ENCODE data around the gene EDN3.

Gene EDN3

DNA sequence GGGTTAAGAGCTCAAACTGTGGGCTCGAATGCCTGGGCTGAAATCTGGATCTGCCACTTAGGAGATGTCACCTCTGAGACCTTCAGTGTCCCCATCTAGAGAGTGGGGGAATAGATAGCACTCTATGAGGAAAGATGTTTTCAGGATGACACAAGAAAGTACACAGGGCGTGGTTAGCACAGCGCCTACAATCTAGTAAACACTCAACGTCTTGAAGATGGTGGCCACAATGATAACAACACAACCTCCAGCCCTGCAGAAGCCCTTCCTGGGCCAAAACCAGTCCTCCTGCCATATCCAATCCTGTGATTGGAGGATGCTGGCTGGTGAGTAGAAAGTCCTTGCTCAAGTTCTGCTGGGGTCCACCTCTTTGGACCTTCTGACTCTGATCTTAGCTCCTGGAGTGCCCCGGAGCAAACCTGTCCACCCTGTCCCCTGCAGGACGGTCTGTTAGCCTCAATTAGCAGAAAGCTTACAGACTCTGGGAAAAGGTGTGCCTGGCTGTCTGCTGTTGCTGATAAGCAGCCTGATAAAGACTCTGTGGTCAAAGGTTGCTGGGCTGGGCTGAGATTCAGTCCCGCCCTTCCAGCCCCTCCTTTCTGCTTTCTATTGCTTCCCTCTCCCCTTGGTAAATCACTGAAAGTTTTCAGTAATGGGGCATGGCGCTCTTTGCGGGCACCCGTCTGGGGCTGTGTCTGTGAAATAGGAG is 8.2 kb downstream of the EDN3 start:
- no peak for DNase-seq (ENCODE audit: low read depth)

DNA sequence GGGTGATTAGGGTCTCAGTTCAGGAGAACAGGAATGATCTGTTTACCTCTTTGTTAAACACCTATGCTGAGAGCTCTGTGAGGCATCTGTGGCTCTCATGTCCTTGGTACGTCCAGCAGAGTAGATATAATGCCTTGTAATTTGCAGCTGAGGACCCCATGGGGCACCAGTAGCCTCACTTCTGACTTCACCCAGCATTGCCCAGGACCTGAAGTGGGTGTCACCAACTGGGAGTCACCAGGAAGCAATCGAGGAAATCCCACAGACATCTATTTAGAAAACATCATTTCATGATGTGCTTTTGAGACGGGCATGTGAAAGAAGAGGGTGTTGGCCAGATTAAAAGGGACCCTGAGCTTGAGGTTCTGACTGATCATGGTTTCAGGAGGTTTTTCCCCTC is 8.8 kb downstream of the EDN3 start:
- no peak for DNase-seq (ENCODE audit: low read depth)

DNA sequence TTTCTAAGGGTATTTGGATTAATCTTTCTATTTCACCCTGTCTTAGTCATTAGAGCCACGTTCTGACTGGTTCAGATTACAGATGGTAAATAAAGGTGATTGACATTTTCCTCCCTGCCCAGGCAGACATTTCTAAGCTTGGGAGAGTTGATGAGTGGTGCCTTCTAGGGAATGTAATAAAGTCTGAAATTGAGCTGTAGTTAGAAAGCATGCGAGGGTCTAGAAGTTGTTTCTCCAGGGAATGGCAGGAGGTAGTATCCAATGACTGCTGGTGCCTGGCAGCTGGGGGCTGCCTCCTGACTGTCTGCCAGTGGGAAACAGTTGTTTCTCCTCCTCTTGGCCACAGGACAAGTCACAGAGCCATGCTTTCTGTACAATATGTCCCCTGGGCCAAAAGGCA is 14.6 kb downstream of the EDN3 start:
- DNase-seq (ENCODE audit: low read depth), result no peak

DNA sequence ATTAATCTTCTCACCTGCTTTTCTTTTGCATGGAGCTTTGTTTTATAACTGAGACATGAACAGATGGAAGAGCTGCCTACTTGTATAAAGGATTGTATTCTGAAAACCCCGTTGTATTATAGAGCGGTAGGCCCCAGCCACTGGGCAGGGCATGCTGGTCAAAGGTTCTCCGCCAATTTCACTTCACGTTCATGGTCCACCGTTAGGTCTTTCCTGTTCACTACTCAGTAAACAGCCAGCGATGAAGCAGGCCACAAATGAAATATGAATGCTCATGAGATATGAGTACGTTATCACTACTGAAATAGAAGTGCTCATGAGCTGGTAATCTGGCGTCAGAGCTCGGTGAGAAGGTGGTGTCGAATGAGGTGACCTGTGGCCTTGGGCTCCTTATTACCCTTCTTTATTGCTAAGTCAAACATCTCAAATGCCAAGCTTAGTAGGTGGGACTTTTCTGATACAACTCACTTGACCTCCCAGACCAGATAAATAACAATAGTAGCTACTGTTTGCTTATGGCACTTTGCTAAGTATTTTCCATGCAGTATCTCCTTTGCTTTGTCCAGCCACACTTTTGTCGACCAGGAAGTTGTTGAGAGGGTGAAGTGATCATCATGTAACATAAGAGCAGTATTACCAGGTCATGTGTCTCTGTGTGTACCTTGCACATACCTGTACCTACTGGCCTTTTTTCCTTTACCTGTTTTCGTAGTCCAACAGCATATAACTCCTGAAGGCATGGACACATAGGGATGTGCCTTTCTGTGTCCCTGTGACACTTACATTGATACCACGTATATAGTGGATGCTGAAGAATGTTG is 16.7 kb downstream of the EDN3 start:
- no peak for DNase-seq (ENCODE audit: low read depth)

DNA sequence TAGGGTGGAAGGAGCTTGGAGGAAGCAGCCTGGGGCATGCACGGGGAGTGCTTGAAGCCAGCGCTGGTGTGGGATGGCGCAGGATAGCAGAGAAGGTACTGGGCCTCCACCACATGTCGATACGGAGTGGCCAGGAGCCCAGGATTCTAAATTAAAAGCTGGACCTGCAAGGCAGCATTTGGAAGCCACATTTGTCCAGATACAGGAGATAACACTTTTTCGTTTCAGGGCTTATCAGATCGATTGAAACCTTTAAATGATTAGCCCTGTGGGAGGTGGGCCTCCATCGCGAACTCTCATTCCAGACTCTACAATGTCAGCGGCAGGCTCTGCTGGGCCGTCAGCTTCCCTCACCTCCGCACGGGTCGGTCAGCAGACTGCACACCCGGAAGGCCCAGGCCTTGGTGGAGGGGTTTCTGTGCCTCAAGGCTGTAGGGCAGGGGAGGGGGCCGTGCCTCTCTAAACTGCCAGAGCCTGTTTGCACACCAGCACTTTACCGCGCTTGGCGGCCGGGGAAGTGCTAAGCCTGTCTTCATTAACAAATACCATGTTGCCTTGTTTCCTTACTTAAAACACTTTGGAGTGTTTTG is 17.9 kb downstream of the EDN3 start:
- DNase-seq (ENCODE audit: low read depth), result no peak

DNA sequence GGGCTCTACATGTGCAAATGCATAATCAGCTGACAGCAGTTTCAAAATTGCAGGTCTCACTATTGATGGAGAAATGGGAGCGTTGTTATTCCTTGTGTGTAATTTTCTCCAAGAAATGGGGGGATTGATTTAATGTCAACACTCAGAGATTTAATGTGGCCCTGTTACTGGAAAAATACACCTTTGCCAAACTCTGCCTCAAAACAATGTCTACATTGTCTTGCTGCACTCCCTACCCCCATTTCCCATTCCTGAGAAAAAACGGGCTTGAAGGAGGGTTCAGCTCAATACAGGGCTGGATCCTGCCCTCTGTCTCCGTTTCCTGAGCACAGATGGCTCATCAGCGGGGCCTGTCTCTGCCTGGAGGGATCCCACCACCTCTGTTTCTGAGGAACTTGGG is 18.4 kb downstream of the EDN3 start:
- DNase-seq (ENCODE audit: low read depth), result no peak

DNA sequence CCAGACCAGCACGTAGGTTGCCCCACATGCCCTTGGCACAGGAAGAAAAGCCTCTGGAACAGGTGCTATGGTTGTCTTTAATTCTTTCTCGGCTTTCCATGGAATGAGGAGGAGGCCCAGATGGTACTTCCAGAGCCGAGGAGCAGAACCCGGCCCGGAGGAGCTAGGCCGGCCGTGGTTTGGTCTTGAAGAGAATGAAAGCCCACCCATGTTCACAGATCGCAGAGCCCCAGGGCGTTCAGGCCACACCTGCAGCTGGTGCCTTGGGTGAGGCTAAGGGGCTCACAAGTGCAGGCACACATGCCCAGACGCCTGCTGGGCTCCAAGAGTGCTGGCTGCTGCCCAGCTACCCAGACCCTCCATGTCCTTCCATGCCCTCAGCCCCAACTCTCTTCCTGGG is 20.0 kb downstream of the EDN3 start:
- DNase-seq (ENCODE audit: low read depth), result no peak

DNA sequence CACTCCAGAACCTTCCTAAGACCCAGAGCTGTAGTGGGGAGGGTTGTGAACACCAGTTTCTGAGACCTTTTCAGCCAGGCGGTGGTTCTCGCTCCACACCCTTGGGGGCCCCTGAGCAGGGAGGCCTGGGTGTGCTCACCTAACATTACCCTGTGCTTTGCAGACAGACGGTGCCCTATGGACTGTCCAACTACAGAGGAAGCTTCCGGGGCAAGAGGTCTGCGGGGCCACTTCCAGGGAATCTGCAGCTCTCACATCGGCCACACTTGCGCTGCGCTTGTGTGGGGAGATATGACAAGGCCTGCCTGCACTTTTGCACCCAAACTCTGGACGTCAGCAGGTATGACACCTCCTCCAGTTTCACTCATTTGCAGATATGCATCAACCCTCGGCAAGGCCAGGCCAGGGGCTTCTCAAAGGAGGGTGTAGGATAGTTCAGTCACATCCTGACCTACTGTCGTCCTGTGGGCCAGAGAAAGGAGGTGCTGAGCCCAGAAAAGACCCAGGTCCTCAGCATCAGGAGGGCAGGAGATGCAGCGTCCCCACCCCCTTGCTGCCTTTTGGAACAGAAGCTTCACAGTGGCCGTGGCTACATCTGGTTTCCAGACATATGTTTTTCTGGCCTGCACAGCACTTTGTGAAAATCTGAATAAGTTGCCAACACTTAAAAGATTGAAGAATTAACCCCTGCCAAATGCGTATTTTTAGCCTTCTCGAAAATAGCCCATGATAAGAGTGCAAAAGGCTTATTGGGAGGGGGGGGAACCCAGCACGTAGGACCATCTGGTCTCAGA is 20.6 kb downstream of the EDN3 start:
- no peak for DNase-seq (ENCODE audit: low read depth)

DNA sequence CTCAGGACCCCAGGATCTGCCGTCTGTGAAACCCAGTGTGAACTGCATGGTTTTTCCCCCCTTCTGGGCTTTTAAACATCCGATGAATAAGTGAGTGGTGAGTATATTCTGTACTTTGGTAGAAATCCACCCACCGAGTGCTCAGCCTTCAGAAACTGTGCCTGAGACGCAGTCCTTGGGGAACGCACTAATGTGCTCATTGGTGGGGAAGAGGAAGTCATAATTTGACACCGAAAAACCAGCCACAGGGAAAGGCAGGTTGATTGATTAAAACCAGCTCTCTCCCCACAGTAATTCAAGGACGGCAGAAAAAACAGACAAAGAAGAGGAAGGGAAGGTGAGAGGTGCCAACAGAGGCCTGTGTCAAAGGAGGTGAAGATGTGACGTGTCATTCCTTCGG is 21.7 kb downstream of the EDN3 start:
- no peak for DNase-seq (ENCODE audit: low read depth)

DNA sequence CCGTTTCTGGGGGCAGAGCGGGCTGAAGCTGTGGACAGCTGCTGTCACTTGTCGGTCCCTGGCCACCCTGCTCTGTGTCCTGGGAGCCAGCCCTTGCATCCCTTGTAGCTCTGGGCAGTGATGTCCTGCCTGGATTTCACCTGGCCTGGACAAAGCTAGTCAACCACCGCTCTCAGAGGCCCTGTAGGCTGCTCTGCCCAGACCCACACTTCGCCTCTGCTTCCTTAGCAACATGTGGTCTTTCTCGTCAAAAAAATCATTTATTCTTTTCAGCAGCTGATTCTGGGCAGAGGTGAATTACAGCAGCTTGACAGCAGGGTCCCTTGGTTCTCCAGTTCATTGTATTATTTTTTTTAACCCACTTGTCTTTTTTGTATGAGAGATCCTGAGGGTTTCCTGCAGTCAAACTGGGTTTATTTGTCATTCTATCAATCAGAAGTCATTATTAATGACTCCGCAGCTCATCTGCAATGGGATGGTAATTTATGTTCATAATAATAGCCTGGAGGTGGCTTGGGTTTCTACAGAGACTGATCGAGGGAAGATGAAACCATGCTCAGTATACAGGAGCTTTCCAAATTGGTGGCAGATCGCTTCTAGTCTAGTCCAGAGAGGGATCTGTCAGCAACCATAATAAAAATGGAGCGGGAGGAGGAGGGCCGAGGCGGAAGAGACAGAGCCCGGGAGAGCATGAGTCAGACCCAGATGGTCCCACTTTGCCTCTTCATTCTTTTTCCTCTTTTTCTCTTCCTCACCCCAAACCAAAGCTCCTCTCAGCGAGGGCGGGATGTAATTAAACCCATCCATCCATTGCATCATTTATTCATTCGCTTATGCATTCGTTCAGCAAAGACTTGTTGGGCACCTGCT is 22.4 kb downstream of the EDN3 start:
- DNase-seq (ENCODE audit: low read depth), result no peak

DNA sequence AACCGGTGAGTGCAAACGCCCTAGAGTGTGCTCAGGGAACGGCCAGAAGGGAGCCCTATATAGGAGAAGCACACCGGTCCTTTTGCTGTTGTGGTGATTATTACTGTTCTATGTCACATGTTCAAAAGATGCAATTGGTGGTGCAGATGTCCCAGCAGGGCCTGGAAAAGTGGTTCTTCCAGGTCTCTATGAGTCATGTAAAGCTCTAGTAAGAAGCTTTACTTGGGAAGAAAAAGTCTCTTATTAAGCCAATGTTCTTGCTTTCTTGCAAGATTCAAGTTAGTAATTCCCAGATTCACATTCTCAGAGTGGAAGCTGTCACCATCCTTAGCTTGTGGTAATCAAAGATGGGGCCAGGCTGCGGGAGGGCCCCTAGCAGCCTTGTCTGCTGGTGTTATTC is 23.3 kb downstream of the EDN3 start:
- no peak for DNase-seq (ENCODE audit: low read depth)

DNA sequence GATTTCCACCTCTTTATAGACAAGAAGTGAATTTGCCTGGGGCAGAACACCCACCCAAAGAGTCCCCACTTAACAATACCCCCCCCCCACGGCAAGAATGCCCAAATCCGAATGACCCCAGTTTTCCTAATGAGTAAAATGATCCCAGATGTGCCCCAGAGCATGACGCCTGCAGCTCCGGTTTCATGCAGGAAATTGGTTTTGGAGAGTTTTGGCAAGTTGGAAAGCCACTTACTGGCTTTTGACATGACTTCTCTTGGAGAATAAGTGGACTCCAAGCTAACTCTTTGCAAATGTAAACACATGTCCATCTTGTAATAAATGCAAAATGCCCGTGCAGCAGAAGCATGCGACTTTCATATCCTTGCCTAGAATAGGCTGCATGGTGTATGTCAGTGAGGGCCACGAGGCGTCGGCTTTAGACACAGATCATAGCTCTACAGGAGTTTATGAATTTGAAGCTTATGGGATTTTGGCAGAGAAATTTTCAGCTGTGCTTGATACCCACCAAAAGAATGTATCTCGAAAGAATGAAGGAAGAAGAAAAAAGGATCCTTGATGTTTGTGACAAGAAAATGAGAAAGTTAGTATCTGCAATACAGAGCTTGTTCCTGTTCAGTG is 24.2 kb downstream of the EDN3 start:
- DNase-seq (ENCODE audit: low read depth), result no peak

DNA sequence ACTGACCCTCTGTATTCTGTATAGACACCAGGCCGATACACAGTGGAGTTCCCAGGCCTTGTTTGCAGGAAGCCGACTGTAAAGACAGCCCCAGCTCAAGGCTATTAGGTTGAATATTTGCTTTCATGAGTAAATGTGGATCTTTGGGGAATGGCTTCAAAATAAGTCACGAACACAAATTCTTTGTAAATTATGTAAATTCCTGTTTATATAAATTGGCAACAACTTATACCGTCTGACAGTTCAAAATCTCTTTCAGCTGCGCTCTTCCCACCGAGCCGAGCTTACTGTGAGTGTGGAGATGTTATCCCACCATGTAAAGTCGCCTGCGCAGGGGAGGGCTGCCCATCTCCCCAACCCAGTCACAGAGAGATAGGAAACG is 24.7 kb downstream of the EDN3 start:
- DNase-seq (ENCODE audit: low read depth), result no peak

DNA sequence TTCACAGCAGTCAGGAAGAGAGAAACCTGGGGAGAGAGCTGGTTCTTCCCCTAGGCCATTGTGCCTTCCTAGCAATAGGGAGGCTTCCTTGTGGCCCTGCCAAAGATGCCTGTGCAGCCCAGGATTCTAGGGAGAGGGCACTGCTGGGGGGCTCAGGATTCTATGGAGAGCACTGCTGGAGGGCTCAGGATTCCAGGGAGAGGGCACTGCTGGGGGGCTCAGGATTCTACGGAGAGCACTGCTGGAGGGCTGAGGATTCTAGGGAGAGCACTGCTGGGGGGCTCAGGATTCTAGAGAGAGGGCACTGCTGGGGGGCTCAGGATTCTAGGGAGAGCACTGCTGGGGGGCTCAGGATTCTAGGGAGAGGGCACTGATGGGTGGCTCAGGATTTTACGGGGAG is 25.8 kb downstream of the EDN3 start:
- no peak for DNase-seq (ENCODE audit: low read depth)

DNA sequence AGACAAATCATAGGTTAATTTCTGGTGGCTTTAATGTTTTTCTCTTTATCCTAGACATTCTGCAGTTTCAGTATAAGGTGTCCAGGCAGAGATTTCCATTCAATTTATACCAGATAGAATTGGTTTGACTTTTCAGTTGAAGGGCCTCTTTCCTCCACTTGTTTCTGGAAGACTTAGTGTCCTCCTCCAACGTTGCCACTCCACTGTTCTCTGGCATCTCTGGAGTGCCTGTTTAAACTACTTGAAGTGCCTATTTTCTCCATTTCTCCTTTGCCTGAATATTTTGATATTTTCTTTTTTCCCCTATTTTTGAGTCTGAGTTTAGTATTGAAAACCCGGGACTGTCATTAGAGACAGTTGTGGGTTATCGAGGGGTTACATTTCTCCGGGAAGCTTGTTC is 27.7 kb downstream of the EDN3 start:
- no peak for DNase-seq (ENCODE audit: low read depth)

DNA sequence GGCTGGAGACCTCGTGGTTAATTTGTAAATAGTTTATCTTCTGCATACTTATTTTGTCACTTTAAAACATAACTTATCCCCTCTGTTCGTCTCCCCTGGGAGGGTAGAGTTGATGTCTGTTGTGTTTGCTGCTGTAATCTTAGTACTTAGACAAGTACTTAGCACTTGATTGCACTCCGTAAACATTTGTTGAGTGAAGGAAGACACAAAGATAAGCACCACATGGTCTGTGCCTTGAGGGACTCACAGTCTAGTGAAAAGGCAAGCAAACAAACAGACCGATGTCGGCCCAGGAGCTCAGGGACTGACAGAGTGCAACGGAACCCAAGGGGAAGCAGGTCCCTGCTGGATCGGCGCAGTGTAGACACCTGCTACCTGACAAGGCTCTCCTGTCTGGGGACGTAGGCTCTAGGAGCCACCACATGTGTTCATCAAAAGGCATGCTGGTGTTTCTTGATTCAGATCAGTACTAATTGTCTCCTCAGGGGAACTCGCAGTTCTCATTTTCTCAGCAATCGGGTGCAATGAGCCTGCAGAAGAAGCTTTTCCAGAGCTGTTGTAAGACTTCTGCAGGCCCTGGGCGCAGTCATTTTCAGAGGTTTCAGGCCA is 31.4 kb downstream of the EDN3 start:
- DNase-seq (ENCODE audit: low read depth), result no peak

DNA sequence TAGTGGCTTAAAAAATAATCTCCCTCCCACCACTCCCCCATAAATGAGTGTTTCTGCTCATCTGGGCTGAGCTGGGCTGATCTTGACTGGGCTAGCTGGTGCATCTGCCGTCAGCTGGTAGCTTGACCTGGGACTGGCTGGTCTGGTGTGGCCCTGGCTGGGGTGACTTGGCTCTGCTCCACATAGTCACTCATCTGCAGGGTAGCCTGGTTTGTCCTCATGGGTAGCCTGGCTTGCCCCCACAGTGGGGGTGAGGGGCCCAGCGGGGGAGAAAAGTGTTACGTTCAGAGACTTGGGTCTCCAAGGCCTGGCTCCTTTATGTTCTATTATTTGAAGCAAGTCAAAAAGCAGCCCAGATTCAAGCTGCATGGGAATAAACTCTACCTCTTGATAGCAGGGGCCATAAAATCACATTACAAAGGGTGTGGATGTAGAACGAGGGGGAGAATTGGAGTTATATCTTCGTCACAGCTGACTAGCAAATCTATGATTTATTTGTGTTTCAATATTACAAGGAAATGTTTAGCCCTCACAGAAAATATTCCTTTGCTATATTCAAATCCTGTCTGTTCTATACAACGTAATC is 32.9 kb downstream of the EDN3 start:
- DNase-seq (ENCODE audit: low read depth), result no peak

DNA sequence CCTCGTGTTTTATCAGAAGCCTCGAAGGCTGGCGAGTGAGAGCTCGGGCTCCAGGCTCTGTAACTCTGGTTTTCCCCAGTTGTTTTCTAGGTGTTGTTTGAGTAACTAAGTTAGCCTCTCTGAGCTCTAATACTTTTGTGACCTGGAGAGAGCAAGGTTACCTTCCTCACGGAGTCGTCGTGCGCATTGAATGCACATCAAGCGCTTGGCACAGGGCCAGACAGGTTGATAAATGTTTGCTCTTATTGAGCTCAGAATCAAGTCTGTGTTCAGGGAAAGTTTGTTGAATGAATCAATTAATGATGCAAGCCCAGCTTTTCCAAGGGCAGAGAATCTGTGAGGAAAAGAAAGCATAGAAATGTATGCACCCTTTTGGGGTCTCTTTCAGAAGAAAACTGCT is 33.5 kb downstream of the EDN3 start:
- no peak for DNase-seq (ENCODE audit: low read depth)

DNA sequence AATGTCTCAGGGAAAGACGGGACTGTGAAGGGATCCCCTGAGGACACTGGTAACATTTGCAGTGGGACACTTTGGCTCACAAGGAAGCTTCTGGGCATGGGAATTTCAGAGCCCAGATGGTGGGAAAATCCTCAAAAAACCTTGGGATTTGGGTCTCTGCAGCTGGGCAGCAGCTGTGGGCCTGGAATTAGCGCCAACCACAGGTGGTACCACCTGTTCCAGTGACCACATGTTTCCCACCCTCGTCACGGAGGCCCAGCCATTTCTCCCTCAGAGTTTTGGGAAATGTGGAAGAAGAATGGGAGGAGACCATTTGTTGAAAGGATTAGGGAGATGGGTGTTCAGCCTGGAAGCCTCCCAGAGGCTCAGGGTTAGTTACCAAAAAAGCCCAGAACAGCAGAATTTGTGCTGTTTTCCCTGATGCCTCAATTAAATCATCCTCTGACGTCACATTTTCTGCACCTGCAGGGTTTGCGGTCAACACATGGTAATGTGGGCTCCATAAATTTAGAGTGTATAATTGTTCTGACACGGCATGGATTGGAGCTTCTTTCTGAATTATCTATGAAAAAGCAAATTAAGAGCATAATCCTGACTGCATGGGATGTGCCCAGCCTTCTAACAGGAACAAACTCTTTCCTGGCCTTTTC is 34.4 kb downstream of the EDN3 start:
- DNase-seq (ENCODE audit: low read depth), result no peak

DNA sequence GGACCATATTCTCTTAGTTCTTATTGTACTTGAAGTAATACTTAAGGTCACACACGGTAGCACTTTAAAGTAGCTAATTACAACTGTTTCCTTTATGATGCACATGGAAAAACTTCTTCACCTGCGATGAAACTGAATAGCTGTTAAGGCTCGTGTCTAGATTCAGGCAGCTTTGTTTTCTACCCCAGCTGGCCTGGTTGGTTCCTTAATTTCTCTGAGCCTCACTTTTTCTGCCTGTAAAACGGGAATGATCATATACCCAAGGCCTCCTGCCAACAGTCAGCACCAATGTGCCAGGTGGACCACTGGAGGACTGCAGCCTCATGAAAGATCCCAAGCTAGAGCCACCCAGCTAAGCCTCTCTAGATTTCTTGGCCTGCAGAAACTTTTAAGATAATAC is 35.0 kb downstream of the EDN3 start:
- DNase-seq (ENCODE audit: low read depth), result no peak
